HG03432 (cell line): ENCODE results near the gene NXN.
A peak's percentile ranks its signal among the peaks of the same experiment; 100 is the strongest.
"Not testable (repeated sequence)": the region's sequence is repeated elsewhere in the genome, so short reads cannot be mapped to it uniquely, and the experiment has no call there.

Source experiments
- ATAC-seq: cut with Tn5 transposase; IDR thresholded peaks from one replicate; pipeline ENCODE4 v1.9.1; 2021; ENCODE audit warnings: mild to moderate bottlenecking, moderate library complexity; ENCODE audit not compliant: unreplicated experiment

The NXN gene

GRCh38 chr17:1007310-1008007 is 27.9 kb upstream of the NXN start:
- no peak for ATAC-seq

- no peak for ATAC-seq
These were observed 26.5 kb upstream of the NXN start for GRCh38 chr17:1006054-1006453.

GRCh38 chr17:1005361-1005946 is 25.9 kb upstream of the NXN start:
- ATAC-seq, result no peak

GRCh38 chr17:1004769-1005295 is 25.3 kb upstream of the NXN start:
- ATAC-seq, result no peak

GRCh38 chr17:1003972-1004768 is 24.6 kb upstream of the NXN start:
- no peak for ATAC-seq

GRCh38 chr17:1003633-1003971 is 24.0 kb upstream of the NXN start:
- ATAC-seq, result no peak

GRCh38 chr17:1002771-1003555 is 23.4 kb upstream of the NXN start:
- ATAC-seq, result no peak

- ATAC-seq, result no peak
These were observed 22.8 kb upstream of the NXN start for GRCh38 chr17:1002412-1002753.

GRCh38 chr17:1001640-1002411 is 22.2 kb upstream of the NXN start:
- ATAC-seq, result no peak

- ATAC-seq, result no peak
These were observed 21.3 kb upstream of the NXN start for GRCh38 chr17:1000597-1001461.

- ATAC-seq, result no peak
These were observed 18.5 kb upstream of the NXN start for GRCh38 chr17:998111-998510.

- peak; percentile 94 for ATAC-seq
These were observed 17.2 kb upstream of the NXN start, which contains the start of gene TIMM22 for GRCh38 chr17:996554-997344. TIMM22 (plus strand) TSS chr17:997129; CDS start chr17:997143, 14 bp downstream.

- ATAC-seq, result not testable (repeated sequence)
These were observed 15.7 kb upstream of the NXN start for GRCh38 chr17:995324-995723.

- ATAC-seq, result no peak
These were observed 13.4 kb upstream of the NXN start for GRCh38 chr17:992933-993332.

GRCh38 chr17:988561-988960 is 9.0 kb upstream of the NXN start:
- no peak for ATAC-seq

- no peak for ATAC-seq
These were observed 8.4 kb upstream of the NXN start for GRCh38 chr17:987931-988330.

- ATAC-seq, result no peak
These were observed 6.8 kb upstream of the NXN start for GRCh38 chr17:986322-986929.

- ATAC-seq, result no peak
These were observed 4.3 kb upstream of the NXN start for GRCh38 chr17:983921-984320.
